ENCODE results near the gene GALNT8. TPM values are rescaled to one million over a fixed set of nuclear protein-coding genes. Genes with fewer than 3 reads are reported as not detected.
"Not testable (repeated sequence)": the region's sequence is repeated elsewhere in the genome, so short reads cannot be mapped to it uniquely, and the experiment has no call there.

GALNT8 gene
- total and polyA plus RNA-seq, 9 of the 15 experiments (the other 6 are each of a cell fraction or from before 2014, with no cell fraction given): 0.11 to 0.23 (median 0.21) TPM; not detected in 6

DNA sequence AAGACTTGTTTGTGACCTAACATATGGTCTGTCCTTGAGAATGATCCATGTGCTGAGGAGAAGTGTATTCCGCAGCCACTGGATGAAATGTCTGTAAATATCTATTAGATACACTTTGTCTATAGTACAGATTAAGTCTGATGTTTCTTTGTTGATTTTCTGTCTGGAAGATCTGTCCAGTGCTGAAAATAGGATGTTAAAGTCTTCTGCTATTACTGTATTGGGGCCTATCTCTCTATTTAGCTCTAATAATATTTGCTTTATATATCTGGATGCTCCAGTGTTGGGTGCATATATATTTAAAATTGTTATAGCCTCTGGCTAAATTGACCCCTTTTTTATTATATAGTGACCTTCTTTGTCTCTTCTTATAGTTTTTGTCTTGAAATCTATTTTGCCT, 31.5 kb downstream of the GALNT8 start:
- 0% methylated on average over 1 of the region's 1 CpG for WGBS (ENCODE audit: insufficient coverage, low coverage, missing lambda C conversion rate)
- POLR2A ChIA-PET; H3K27me3 ChIP-seq (ENCODE audit: control insufficient read depth in 2 of 2, insufficient read depth in 2 of 2, low read length in 2 of 2); H3K9ac ChIP-seq (ENCODE audit: insufficient read depth in 1 of 2, low read depth in 2 of 2, low read length in 2 of 2); H3K9me3 ChIP-seq (replicated peaks; ENCODE audit: control insufficient read depth, insufficient read depth, low read depth, low read length); H3K4me1 ChIP-seq (replicated peaks in 1 of 2; ENCODE audit: control insufficient read depth in 2 of 2, insufficient read depth in 2 of 2, low read length in 2 of 2); H2AFZ ChIP-seq (ENCODE audit: low read depth, low read length); H3K4me2 ChIP-seq (ENCODE audit: insufficient read depth, low read length); H4K20me1 ChIP-seq (replicated peaks; ENCODE audit: control insufficient read depth, insufficient read depth, low read length); H3K36me3 ChIP-seq (ENCODE audit: control insufficient read depth, insufficient read depth, low read length); H3K4me3 ChIP-seq; BruUV-seq (replicated peaks); CTCF ChIA-PET (ENCODE audit: low intra/inter-chr PET ratio); ATAC-seq; H3K79me2 ChIP-seq (ENCODE audit: control insufficient read depth, insufficient read depth, low read length); H3K27ac ChIP-seq (ENCODE audit: extremely low read depth, low read depth, low read length); H3K9me1 ChIP-seq (ENCODE audit: control insufficient read depth, insufficient read depth, low read length); FAIRE-seq; DNase-seq (ENCODE audit: extremely low read depth in 1 of 4, low spot score in 3 of 4); TF ChIP-seq REST (CRISPR knock-in tag; IDR thresholded peaks at IDR 0.05; ENCODE audit: low read depth): not testable (repeated sequence)
- intact Hi-C loops (cut with micrococcal nuclease): loop anchor here (10.0 kb wide), 1 partner anchor 177 kb away; no protein-coding TSS in a partner anchor
- in situ Hi-C loops (cut with MboI): loop anchor here (10.0 kb wide), 1 partner anchor 387 kb away; no protein-coding TSS in a partner anchor
- TF ChIP-seq REST (IDR thresholded peaks at IDR 0.05; ENCODE audit: borderline replicate concordance): peak; percentile 45; the same call in 1 of the 2 replicates

Measured in K562 (cell line).